Measurements from ENCODE around the gene SH3GL3. TPM values are rescaled to one million over a fixed set of nuclear protein-coding genes. Genes with fewer than 3 reads are reported as not detected.

SH3GL3 gene
- total RNA-seq, 2 experiments from 2014 or later = not detected

Other genes with a start within 250 kb of the SH3GL3 start
- gene HDGFL3, start 239.5 kb upstream of the SH3GL3 start, total RNA-seq = 10 to 100 TPM; 76.8 to 79.7 TPM
- not detected for gene BNC1, start 162.7 kb upstream of the SH3GL3 start, total RNA-seq
- gene ADAMTSL3, start 206.8 kb downstream of the SH3GL3 start, total RNA-seq = not detected